CD4-positive, alpha-beta T cell treated with Interleukin-17A for 1 hour (primary cell): ENCODE results near the gene RSPO3.

Experiments
- DNase-seq: peaks from one replicate; pipeline ENCODE4 v3.0.0-alpha.2; 2020

RSPO3 gene

DNA sequence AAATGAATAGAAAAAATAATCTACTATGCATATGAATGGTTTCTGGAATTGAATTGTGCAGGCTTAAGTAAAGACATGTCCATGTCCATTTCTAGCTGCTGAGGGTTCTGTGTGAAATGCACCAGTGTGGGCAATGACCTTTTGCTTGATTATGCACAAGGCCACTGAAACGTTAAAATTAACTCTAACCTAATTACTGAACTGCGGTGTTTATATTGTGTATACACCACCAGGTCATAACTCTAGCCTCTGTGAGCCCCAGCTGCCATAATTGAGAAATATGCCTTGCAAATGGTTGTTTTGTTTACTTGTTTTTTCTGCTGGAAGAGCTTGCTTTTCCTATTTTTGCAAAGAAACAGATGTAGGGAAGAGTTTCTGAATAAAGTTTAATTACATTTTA is 46.1 kb downstream of the RSPO3 start:
- no peak for DNase-seq

- no peak for DNase-seq
Observed at GRCh38 chr6:127173156-127173940, 54.9 kb downstream of the RSPO3 start.

- DNase-seq, result no peak
Observed at GRCh38 chr6:127176146-127176545, 57.7 kb downstream of the RSPO3 start.

GRCh38 chr6:127177030-127177922 is 58.8 kb downstream of the RSPO3 start:
- DNase-seq, result no peak

GRCh38 chr6:127177923-127178231 is 59.4 kb downstream of the RSPO3 start:
- DNase-seq, result no peak

DNA sequence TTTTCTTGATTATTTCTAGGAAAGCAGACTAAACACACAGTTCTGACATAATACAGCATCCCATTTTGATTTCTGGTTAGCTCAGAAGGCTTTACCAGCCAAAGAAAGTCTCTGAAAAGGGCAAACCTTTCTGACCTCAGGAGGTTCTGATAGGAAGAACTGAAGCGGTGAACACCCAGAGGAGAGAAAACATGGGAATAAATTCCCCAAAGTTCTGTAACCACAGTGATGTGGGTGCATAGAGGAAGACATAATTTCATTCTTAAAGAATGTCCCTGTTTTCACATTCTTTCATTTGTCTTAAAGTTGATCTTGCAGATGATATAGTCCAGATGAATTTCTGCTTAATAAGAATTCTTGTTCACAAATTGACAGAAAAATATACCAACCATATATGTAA is 60.3 kb downstream of the RSPO3 start:
- no peak for DNase-seq

GRCh38 chr6:127180426-127180825 is 62.0 kb downstream of the RSPO3 start:
- DNase-seq, result no peak

DNA sequence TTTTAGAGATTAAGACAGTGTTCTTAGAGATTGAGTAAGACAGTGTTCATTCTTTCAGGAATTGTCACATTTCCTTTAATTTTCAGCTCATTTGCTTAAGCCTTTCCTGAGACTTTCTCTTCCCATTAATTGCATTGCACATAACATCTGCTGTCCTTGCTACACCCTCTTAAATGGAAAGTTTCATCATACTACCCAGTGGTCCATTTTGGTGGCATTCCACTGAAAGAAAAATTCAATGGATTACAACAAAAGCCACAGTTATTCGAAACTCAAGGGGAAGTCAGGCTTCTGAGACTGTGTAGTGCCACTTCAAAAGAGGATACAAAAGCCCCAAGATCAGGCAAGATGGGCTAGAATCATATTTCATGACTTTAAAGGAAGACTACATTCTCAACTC is 64.0 kb downstream of the RSPO3 start:
- no peak for DNase-seq

DNA sequence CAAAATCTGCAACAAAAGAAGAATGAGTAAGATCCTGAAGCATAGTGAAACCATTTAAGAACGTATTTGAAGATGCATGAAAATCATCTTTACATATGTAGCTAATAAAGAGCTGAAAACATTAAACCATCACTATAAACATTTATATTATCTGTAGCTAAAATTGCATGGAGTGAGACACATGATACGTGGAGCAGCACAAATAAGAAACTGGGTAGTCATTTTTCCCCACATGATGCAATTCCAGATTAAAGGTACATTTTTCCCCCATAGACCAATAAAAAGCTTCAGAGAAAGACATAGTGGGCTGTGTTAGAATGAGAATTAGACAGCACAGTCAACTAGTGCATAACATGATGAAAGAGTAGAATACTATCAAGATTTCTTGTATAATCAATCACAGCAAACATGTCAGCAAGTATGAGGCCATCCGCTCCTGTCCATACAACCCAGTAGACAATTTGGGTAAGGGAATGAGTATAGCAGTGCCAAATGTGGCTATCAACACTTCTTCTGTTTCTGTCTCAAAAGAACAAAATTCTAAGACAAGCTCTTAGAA is 67.0 kb downstream of the RSPO3 start:
- no peak for DNase-seq

GRCh38 chr6:127186889-127187288 is 68.4 kb downstream of the RSPO3 start:
- DNase-seq, result peak; percentile 39

- DNase-seq, result no peak
Observed at GRCh38 chr6:127188744-127189143, 70.3 kb downstream of the RSPO3 start.

- no peak for DNase-seq
Observed at GRCh38 chr6:127190552-127190951, 72.1 kb downstream of the RSPO3 start.

DNA sequence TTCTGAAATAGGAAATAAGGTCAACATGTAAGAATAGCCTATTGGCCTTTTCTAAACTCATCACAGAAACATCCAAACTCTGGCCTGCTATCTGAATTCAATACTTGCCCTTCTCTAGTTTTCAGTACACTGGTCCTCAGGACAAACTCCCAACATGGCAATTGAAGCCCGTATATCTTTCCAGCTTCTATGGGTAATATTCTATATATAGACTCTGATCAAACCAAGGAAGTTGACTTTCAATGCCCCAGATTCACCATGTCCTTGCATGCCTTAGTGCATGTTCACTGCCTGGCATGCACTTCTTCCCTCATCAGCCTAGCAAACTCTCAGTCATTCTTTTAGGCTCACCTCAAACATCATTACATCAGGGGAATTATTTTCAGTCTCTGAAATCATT is 73.2 kb downstream of the RSPO3 start:
- no peak for DNase-seq

- no peak for DNase-seq
Observed at GRCh38 chr6:127192911-127193541, 74.6 kb downstream of the RSPO3 start.

DNA sequence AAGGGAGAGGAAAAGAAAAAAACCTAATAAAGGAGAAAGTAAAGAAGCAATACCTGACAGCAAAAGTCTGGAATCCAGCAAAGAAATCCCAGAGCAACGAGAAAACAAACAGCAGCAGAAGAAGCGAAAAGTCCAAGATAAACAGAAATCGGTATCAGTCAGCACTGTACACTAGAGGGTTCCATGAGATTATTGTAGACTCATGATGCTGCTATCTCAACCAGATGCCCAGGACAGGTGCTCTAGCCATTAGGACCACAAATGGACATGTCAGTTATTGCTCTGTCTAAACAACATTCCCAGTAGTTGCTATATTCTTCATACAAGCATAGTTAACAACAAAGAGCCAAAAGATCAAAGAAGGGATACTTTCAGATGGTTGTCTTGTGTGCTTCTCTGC is 77.4 kb downstream of the RSPO3 start:
- no peak for DNase-seq

DNA sequence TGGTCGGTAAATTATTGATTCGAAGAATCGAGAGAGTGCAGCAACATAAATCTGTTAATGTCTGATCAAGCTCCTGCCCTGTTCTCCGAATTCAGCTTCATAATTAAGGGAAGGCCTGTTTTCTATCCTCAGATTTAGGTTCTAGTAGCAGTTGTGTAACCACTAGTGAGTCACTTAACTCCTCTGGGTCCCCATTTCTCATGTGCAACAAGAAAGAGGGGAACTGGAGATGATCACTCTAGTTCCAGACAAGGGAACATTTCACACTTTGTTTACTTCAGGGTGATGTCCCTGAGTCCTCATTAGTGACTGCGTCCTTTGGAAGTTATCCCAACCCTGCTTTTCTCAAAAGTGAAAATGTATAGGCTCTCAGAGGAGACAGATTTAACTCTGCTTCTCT is 80.1 kb downstream of the RSPO3 start:
- no peak for DNase-seq

- DNase-seq, result no peak
Observed at GRCh38 chr6:127199470-127199869, 81.0 kb downstream of the RSPO3 start.

DNA sequence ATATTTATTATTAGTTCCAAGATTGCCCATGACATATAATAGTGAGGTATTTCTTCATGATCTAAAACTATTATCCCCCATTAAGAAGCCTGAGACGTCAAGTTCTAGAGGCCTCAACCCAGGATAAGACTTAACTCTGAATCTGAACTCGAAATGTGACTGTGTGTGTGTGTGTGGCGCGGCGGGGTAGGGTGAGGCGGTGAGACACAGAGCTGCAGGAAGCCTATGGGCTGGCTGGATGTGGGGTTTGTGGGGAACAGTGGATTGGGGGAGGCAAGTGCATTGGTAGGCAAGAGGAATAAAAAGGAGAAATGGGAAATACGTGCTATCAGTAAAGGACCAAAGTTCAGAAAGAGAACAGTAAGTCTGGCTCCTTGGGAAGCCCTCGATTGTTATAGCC is 81.6 kb downstream of the RSPO3 start:
- no peak for DNase-seq

- no peak for DNase-seq
Observed at GRCh38 chr6:127201321-127201720, 82.8 kb downstream of the RSPO3 start.

DNA sequence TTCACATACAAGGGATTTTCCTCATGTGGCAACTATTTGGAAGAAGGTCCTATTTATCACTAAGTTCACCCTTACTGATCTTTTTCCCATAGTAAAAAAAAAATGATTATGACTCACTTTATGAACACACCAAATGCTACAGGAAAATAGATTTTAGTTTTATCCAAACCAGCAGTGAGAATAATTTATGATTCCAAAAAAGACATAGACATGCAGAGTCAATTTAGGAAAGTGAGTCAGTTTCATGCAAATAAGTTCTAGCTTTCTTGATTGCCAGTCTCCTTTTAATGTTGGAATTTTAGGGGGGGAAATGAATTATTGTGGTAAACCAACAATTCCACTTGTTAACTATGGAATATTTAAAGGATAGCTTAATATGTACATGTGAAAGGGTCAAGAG is 84.2 kb downstream of the RSPO3 start:
- no peak for DNase-seq

DNA sequence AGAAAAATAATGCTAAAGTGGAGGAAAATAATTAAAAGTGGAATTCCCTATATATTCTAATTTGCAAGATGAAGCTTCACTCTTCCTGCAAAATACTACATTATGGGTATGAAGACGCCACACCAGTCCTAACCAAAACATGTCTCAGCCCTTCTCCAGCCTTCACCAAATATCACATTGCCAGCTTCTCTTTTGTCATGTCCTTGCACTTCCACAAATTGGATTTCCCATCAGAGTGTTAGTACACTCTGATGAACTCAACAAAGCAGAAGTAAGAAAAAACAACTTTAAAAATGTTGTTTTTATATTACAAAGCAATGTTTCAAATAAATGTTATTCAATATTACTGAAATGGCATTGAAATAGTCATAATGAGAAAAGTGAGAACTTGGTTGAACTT is 85.8 kb downstream of the RSPO3 start:
- DNase-seq, result no peak

GRCh38 chr6:127205036-127205435 is 86.6 kb downstream of the RSPO3 start:
- DNase-seq, result no peak

DNA sequence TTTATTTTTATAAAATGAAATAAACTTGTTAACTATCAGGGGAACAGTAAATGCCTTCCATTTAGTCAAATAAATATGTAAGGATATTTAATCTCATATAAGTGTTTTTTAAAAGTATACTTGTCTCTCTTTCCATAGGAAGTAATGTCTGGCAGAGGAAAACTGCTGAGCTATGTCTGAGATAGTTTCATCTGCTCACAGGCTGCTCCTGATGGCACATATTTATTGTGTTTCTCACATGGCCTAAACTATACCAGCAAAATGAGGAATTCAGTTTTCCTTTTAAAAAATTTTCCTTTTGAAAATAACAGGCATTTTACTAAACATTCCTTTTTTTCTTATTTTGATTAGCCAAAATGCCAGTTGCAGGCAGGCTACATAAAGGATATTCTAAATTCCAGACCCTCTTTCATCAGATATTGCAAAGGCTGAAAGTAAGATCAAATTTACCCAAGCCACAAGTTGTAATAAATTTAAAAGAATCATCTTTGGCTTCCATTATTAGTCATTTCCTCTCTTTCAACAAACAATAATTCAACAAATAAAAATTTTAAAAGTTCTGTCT is 88.1 kb downstream of the RSPO3 start:
- no peak for DNase-seq
